Measurements from ENCODE around the gene GGCX.

DNA sequence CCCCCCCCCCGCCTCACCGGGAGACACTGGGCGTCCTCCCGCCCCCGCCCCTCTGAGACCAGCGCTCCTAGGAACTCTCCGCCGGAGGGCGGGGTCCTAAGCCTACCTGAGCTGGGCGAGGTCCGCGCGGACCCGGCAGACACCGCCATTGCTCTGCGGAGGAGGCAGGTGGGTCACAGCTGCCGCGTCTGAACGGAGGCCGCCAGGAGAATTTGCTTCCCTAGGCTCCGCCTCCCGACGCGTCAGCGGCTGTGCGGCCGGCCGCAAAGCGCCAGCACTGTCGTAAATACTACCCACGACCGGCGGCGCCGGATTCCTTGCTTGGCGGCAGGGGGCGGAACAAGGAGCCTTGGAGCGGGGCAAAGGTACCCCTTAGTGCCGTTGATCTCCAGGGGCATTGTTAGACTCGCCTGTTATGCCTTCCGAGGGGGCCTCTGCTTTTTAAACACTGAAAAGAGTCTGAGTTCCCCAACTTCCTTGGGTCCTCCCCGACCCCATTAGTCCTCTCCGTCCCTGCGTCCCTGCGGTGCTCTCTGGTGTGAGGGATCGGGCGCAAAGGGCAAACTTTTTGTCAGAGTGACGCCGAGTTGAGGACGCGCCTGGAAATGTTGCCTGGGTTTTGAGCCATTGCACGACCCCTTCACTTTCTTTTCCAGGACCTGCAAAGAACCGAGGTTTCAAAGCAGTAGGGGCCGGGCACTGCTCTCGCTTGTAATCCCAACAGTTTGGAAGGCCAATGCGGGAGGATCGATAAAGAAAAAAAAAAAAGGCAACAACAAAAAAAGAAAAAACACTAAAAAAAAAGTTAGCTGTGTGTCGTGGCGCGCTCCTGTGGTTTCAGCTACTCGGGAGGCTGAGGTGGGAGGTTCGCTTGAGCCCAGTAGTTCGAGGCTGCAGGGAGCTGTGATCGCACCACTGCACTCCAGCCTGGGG lies at the start of gene GGCX:
- TF ChIP-seq, protein P1, sequence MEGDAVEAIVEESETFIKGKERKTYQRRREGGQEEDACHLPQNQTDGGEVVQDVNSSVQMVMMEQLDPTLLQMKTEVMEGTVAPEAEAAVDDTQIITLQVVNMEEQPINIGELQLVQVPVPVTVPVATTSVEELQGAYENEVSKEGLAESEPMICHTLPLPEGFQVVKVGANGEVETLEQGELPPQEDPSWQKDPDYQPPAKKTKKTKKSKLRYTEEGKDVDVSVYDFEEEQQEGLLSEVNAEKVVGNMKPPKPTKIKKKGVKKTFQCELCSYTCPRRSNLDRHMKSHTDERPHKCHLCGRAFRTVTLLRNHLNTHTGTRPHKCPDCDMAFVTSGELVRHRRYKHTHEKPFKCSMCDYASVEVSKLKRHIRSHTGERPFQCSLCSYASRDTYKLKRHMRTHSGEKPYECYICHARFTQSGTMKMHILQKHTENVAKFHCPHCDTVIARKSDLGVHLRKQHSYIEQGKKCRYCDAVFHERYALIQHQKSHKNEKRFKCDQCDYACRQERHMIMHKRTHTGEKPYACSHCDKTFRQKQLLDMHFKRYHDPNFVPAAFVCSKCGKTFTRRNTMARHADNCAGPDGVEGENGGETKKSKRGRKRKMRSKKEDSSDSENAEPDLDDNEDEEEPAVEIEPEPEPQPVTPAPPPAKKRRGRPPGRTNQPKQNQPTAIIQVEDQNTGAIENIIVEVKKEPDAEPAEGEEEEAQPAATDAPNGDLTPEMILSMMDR (IDR thresholded peaks at IDR 0.05; ENCODE audit: low read depth, low read length, poor library complexity, severe bottlenecking): no peak
- no peak for TF ChIP-seq EZH2phosphoT487 (IDR thresholded peaks at IDR 0.05; ENCODE audit: borderline replicate concordance, low read length)

Data from DOHH2 (cell line).